Measurements from ENCODE around the gene TRPM1.

Gene TRPM1

GRCh38 chr15:31049111-31049510 is 52.4 kb downstream of the TRPM1 start:
- no peak for DNase-seq (ENCODE audit: low spot score)

GRCh38 chr15:31047437-31047836 is 54.1 kb downstream of the TRPM1 start:
- no peak for DNase-seq (ENCODE audit: low spot score)

GRCh38 chr15:31046759-31047359 is 54.7 kb downstream of the TRPM1 start:
- DNase-seq (ENCODE audit: low spot score): no peak

GRCh38 chr15:31045606-31046005 is 55.9 kb downstream of the TRPM1 start:
- no peak for DNase-seq (ENCODE audit: low spot score)

- no peak for DNase-seq (ENCODE audit: low spot score)
Measured at GRCh38 chr15:31042751-31043150, 58.8 kb downstream of the TRPM1 start.

DNA sequence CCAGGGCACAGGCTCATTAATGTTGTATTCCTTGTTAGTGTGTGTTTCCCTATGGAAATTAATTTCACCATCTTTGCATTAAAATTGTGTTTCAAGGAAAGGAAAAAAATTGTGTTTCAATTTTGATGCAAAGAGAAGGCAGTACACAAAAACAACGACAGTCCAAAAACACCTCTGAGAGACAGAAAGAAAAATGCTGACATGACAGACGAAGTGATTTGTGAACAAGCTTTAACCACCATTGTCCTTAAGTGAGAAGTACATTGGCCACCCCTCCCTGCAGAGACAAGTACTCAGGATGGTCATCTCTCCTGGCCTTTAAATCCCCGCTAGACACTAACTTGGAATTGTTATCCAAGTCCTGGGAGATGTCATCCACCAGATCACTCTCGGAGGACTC is 59.9 kb downstream of the TRPM1 start:
- no peak for DNase-seq (ENCODE audit: low spot score)

DNA sequence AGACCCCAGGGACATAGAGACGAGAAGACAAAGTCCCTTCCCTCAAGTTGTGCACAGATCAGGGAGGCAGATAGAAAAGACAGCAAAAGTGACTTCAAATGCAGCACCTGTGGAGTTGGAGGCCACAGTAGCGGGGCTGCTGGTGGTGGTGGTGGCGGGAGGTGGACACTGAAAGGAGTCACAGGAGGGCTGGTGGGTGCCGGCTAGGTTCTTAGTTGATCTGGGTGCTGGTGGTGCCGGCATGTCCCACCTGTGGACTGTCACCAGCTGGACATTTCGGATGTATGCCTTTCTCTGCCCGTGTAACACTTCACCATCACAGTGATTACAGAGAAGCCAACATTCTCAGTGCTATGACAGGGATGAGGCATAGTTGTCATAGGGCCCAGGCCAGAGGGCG is 60.9 kb downstream of the TRPM1 start:
- no peak for DNase-seq (ENCODE audit: low spot score)

- no peak for DNase-seq (ENCODE audit: low spot score)
Measured at GRCh38 chr15:31039961-31040360, 61.6 kb downstream of the TRPM1 start.

DNA sequence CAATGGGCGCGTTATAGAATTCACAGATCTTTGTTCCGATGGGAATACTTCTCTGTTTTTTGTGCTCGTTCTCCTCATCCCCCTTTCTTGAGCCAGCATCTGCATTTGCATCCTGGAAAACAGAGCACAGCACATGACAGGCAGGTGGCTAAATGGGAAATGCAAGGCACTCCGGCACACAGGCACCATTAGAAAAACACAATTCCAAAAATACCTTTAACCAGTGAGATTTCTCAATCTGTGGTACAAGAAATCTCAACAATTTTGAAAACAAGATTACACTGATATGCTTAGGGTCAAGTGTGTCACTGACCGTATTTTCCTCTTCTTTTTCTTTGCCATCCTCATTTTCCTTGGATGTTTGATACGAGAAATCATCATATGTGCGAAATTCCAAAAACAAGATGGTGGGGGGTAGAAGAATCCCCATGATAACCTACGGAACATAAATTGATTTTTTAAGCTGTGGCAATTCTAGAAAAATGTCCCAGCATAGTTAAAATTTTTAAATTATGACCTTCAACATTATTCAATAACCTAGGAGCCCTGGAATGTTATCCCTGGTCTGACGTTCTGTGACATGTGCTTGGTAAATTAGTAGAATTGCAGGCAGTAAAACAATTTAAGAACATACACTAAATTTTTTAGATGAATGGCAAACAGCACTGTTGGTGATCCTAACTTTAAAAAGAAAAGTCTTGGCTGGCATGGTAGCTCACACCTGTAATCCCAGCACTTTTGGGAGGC is 63.6 kb downstream of the TRPM1 start:
- DNase-seq (ENCODE audit: low spot score): no peak

DNA sequence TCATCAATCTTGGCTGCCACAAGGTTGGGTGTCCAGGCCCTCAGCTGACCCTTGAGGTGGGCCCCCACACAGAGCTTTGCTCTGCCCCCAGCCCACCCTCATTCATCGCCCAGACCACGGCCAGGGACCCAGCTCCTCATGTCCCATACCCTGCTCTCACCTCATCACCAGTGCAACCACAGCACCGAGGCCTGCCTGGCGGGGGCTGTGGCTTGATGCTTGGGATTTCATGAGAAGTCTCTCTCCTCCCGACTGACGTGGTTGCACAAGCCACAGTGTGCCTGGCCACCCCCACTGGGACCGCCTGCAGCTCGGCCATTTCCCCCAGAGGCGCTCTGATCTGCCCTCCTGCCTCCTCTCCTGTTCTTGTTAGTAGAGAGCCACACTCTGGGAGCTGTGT is 64.7 kb downstream of the TRPM1 start:
- DNase-seq (ENCODE audit: low spot score): no peak

GRCh38 chr15:31035610-31036009 is 65.9 kb downstream of the TRPM1 start:
- no peak for DNase-seq (ENCODE audit: low spot score)

- no peak for DNase-seq (ENCODE audit: low spot score)
Measured at GRCh38 chr15:31034152-31034551, 67.4 kb downstream of the TRPM1 start.

GRCh38 chr15:31032961-31033371 is 68.6 kb downstream of the TRPM1 start:
- no peak for DNase-seq (ENCODE audit: low spot score)

- no peak for DNase-seq (ENCODE audit: low spot score)
Measured at GRCh38 chr15:31031471-31032067, 70.0 kb downstream of the TRPM1 start.

DNA sequence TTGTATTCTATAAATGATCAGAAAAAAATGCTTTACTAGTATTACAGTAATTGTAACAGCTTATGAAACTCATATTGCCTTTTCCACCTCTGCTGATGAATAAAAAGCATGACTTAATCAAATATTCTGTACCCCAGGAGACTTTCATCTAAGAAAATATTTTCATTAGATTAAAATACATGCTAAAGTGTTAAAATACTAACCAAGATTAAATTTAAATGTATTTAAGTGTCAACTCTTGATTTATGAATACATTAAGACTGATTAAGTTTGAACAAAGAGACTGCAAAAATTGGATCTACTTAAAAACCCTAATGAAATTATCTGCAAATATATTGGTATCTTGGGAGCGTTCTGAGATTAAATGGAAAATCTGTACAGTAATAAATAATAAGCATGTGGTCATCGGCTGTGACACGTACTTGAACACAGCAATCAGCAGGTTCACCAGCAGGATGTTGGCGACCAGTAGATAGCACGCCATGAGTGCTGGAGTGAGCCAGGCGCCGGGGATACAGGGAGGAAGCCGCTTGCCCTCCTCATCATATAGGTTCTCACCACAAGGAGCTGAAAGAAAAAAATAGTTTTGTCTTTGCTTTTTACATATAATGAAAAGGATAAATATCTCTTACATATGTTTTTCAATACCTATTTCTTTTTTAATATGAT is 73.5 kb downstream of the TRPM1 start:
- DNase-seq (ENCODE audit: low spot score): no peak

- DNase-seq (ENCODE audit: low spot score): no peak
Measured at GRCh38 chr15:31025996-31026395, 75.5 kb downstream of the TRPM1 start.

GRCh38 chr15:31024979-31025378 is 76.5 kb downstream of the TRPM1 start:
- DNase-seq (ENCODE audit: low spot score): no peak

- DNase-seq (ENCODE audit: low spot score): no peak
Measured at GRCh38 chr15:31024330-31024729, 77.2 kb downstream of the TRPM1 start.

DNA sequence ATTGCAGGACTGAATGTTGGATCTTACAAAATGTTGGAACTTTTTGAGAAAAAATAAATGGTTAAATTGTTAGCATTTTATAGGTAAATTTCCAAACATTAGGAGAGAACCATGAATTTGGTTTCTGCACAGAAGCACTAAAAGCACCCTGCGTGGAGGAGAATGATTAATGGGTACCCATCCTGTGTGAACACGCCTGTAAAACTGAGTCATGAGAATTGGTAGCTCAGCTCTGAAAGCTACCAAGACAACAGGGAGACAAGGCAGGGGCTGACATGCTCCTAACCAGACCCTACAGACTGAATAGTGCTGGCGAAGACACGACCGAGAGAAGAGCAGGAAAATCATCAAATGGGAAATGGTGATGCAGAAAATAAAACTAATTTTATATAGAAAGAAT is 77.7 kb downstream of the TRPM1 start:
- no peak for DNase-seq (ENCODE audit: low spot score)

DNA sequence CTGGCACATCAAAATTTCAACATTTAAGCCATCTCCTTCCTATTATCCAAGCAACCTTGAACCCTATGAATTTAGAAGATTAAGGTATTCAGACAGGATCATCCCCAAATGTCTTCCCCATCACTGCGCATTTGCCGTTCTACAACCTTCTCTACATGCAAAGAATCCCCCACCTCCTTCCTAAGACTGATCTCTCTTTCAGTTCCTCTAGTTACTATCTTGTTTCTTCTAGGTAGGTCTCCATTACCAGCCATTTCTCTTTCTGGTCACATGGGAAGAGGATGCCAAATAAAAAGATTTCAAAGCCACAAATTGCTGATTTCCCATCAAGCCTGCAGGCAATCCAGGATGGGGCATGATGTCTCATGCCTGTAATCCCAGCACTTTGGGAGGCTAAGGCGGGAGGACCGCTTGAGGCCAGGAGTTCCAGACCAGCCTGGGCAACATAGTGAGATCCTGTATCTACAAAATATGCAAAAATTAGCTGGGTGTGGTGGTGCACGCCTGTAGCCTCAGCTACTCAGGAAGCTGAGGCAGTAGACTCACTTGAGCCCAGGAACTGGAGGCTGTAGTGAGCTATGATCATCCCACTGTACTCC is 80.4 kb downstream of the TRPM1 start:
- DNase-seq (ENCODE audit: low spot score): no peak

DNA sequence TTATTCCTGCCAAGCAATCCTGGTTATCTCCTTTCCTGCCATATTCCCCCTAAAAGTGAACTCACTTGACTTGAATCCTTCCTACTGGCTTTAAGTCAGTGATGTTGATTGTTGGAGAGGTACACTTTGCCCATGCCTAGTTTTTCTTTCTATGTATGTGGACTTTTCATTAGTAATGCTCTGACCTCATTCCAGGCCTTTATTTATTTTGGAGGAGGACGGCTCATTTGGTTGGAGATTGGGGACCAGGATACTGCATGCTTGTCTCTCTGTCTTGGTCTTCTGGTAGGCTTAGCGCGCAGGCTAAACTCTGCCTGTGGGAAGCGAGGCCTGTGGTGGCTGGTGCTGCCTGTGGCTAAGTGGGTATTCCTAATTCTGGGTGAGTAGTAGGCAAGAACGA is 81.0 kb downstream of the TRPM1 start:
- no peak for DNase-seq (ENCODE audit: low spot score)

GRCh38 chr15:31019986-31020385 is 81.5 kb downstream of the TRPM1 start:
- DNase-seq (ENCODE audit: low spot score): no peak

GRCh38 chr15:31017311-31017710 is 84.2 kb downstream of the TRPM1 start:
- no peak for DNase-seq (ENCODE audit: low spot score)

Data from CD4-positive, alpha-beta T cell treated with Interleukin-2 at 100 ng/mL for 4 hours (primary cell).